ENCODE data around the gene ATF4.

The ATF4 gene

GRCh38 chr22:39571538-39571937, 51.2 kb downstream of the ATF4 start:
- TF ChIP-seq EZH2phosphoT487 (conservative IDR thresholded peaks at IDR 0.05; ENCODE audit: low read length) (no peak), CTCF (IDR thresholded peaks at IDR 0.05; ENCODE audit: insufficient read depth, low read length, poor library complexity, severe bottlenecking) (no peak)
- no peaks in the 10 kb centered on the region for H3K9me2 ChIP-seq (replicated peaks; ENCODE audit: insufficient read depth, low read length)
- H4K20me1 ChIP-seq (ENCODE audit: low read depth, low read length): no peaks in the 10 kb centered on the region
- no peak overlapping the region for H3K4me3 ChIP-seq (ENCODE audit: insufficient read depth, low read length, poor library complexity, severe bottlenecking)
- no peaks in the 10 kb centered on the region for H3F3A ChIP-seq (ENCODE audit: insufficient read depth)
- no peaks in the 10 kb centered on the region for H3K27me3 ChIP-seq (ENCODE audit: low read length)
- H2AFZ ChIP-seq (ENCODE audit: low read depth, low read length, severe bottlenecking): no peak overlapping the region
- H3K4me2 ChIP-seq (ENCODE audit: low read depth, low read length, poor library complexity, severe bottlenecking): no peak overlapping the region
- H3K27ac ChIP-seq (ENCODE audit: low read depth, low read length): no peak overlapping the region
- H3K9ac ChIP-seq (ENCODE audit: low read length): no peak overlapping the region
- no peaks in the 10 kb centered on the region for H3K9me3 ChIP-seq (ENCODE audit: insufficient read depth, low read length)
- no peaks in the 10 kb centered on the region for H3K79me2 ChIP-seq (ENCODE audit: insufficient read depth, low read length)
- H3K36me3 ChIP-seq (ENCODE audit: low read length): no peaks in the 10 kb centered on the region

Data from SU-DHL-6 (cell line).